Neural cell (in vitro differentiated cells): Measurements from ENCODE around the gene DNAJC15. TPM values are rescaled to one million over a fixed set of nuclear protein-coding genes. Genes with fewer than 3 reads are reported as not detected.

Experiments
- H2AFZ ChIP-seq: fragments of 200-600, 300-800 bp; sonication (generic), shearing (Covaris generic); 2 replicates; pipeline ENCODE4 v1.6.0; 2014; ENCODE audit warnings: low read depth, mild to moderate bottlenecking, antibody characterized with exemption, low read length, moderate library complexity
- H3F3A ChIP-seq: fragments of 200-600 bp; shearing (Covaris generic); 2 replicates; pipeline ENCODE4 v1.6.1; 2016; ENCODE audit warnings: mild to moderate bottlenecking, moderate library complexity, mixed read lengths, antibody characterized with exemption, low read length; ENCODE audit not compliant: insufficient read depth, poor library complexity, severe bottlenecking
- H3K27ac ChIP-seq: fragments of 200-600, 300-800 bp; sonication (generic), shearing (Covaris generic); 2 replicates; pipeline ENCODE4 v1.5.1; 2014; ENCODE audit warnings: mild to moderate bottlenecking, low read length, moderate library complexity
- H3K27me3 ChIP-seq: fragments of 300-800, 200-600 bp; sonication (generic), shearing (Covaris generic); 2 replicates; pipeline ENCODE4 v1.6.0; 2014; ENCODE audit warnings: mild to moderate bottlenecking, low read depth, low read length, moderate library complexity; ENCODE audit not compliant: insufficient read depth
- H3K36me3 ChIP-seq: fragments of 300-800, 200-600 bp; sonication (generic), shearing (Covaris generic); 2 replicates; pipeline ENCODE4 v1.5.1; 2014; ENCODE audit warnings: mild to moderate bottlenecking, antibody characterized with exemption, low read length, moderate library complexity; ENCODE audit not compliant: insufficient read depth
- H3K4me2 ChIP-seq: fragments of 300-800, 200-600 bp; sonication (generic), shearing (Covaris generic); 2 replicates; pipeline ENCODE4 v1.6.0; 2014; ENCODE audit warnings: mild to moderate bottlenecking, low read length
- H3K4me3 ChIP-seq: fragments of 300-800, 200-600 bp; sonication (generic), shearing (Covaris generic); 2 replicates; pipeline ENCODE4 v1.5.1; 2014; ENCODE audit warnings: mild to moderate bottlenecking, low read length, moderate library complexity
- H3K79me2 ChIP-seq: fragments of 200-600 bp; shearing (Covaris generic); replicated peaks from 2 replicates; pipeline ENCODE4 v1.6.0; 2014; ENCODE audit warnings: mild to moderate bottlenecking, low read length, moderate library complexity; ENCODE audit not compliant: insufficient read depth
- H3K9ac ChIP-seq: fragments of 300-800, 200-600 bp; sonication (generic), shearing (Covaris generic); 2 replicates; pipeline ENCODE4 v1.6.1; 2016; ENCODE audit warnings: mild to moderate bottlenecking, low read length, mixed read lengths
- H3K9me2 ChIP-seq: fragments of 200-600 bp; shearing (Covaris generic); 2 replicates; pipeline ENCODE4 v1.6.1; 2016; ENCODE audit warnings: mild to moderate bottlenecking, low read length, mixed read lengths; ENCODE audit not compliant: insufficient read depth
- H3K9me3 ChIP-seq: fragments of 200-600, 300-800 bp; sonication (generic), shearing (Covaris generic); 2 replicates; pipeline ENCODE4 v1.6.1; 2016; ENCODE audit warnings: mild to moderate bottlenecking, mixed run types, low read length, moderate library complexity, mixed read lengths
- H4K20me1 ChIP-seq: fragments of 200-600 bp; shearing (Covaris generic); 2 replicates; pipeline ENCODE4 v1.6.1; 2016; ENCODE audit warnings: mild to moderate bottlenecking, mixed run types; ENCODE audit not compliant: insufficient read depth
- CTCF ChIP-seq: fragments of 450-650 bp; IDR thresholded peaks from 2 replicates; pipeline ENCODE4 v1.5.1; 2014; ENCODE audit warnings: antibody characterized with exemption, mild to moderate bottlenecking, moderate library complexity; ENCODE audit not compliant: poor library complexity, severe bottlenecking
- EP300 ChIP-seq: fragments of 450-650 bp; conservative IDR thresholded peaks from 2 replicates; pipeline ENCODE4 v1.6.1; 2014; ENCODE audit warnings: antibody characterized with exemption, mild to moderate bottlenecking, moderate library complexity; ENCODE audit not compliant: poor library complexity, severe bottlenecking
- EZH2 ChIP-seq: fragments of 200-600, 300-800 bp; shearing (Covaris generic), sonication (generic); IDR thresholded peaks from 2 replicates; pipeline ENCODE4 v1.6.1; 2014; ENCODE audit warnings: antibody characterized with exemption, low read length, borderline replicate concordance, mild to moderate bottlenecking; ENCODE audit not compliant: insufficient read depth, poor library complexity, severe bottlenecking
- MXI1 ChIP-seq: fragments of 450-650 bp; conservative IDR thresholded peaks from 2 replicates; pipeline ENCODE4 v1.6.1; 2014; ENCODE audit warnings: antibody characterized with exemption, mild to moderate bottlenecking; ENCODE audit not compliant: poor library complexity, severe bottlenecking
- POLR2AphosphoS5 ChIP-seq: IDR thresholded peaks from 2 replicates; pipeline ENCODE4 v1.6.1; 2012
- RAD21 ChIP-seq: fragments of 450-650 bp; conservative IDR thresholded peaks from 2 replicates; pipeline ENCODE4 v1.6.1; 2014; ENCODE audit warnings: antibody characterized with exemption, mild to moderate bottlenecking, moderate library complexity
- REST ChIP-seq: IDR thresholded peaks from 2 replicates; pipeline ENCODE4 v1.6.1; 2012; ENCODE audit warnings: borderline replicate concordance
- SMC3 ChIP-seq: fragments of 450-650 bp; conservative IDR thresholded peaks from 2 replicates; pipeline ENCODE4 v1.6.1; 2014; ENCODE audit warnings: antibody characterized with exemption, mild to moderate bottlenecking, moderate library complexity; ENCODE audit not compliant: poor library complexity
- TAF1 ChIP-seq: IDR thresholded peaks from 2 replicates; pipeline ENCODE4 v1.6.1; 2012; ENCODE audit warnings: low read depth
- polyA plus RNA-seq: library from polyadenylated mRNA; depleted of rRNA; stranded (reverse); fragments of >200 nt; gene quantifications from 2 replicates; pipeline ENCODE4 v1.2.3, GENCODE V29; 2014

The DNAJC15 gene
- polyA plus RNA-seq, 1 donor from 2014 or later: 0.84 TPM

- Histone ChIP-seq H3K27me3 (no peaks in the 10 kb centered on the region), H3K4me2 (no peak overlapping the region), H3K4me3 (no peak overlapping the region), H3K79me2 (no peaks in the 10 kb centered on the region), H3K9me2 (no peaks in the 10 kb centered on the region), H3K27ac (no peak overlapping the region), H3K9me3 (no peaks in the 10 kb centered on the region), H3K9ac (no peak overlapping the region), H3F3A (no peaks in the 10 kb centered on the region), H2AFZ (no peak overlapping the region), H4K20me1 (no peaks in the 10 kb centered on the region), H3K36me3 (no peaks in the 10 kb centered on the region)
- TF ChIP-seq EP300 (no peak), REST (no peak), MXI1 (no peak), EZH2 (no peak), POLR2AphosphoS5 (no peak), SMC3 (no peak), RAD21 (no peak), CTCF (no peak), TAF1 (no peak)
These were observed 64.7 kb downstream of the DNAJC15 start for GRCh38 chr13:43088093-43088511.

- H4K20me1 ChIP-seq: no peaks in the 10 kb centered on the region
- H3K36me3 ChIP-seq: no peaks in the 10 kb centered on the region
- no peaks in the 10 kb centered on the region for H3K79me2 ChIP-seq
- H3K27me3 ChIP-seq: no peaks in the 10 kb centered on the region
- H3K4me2 ChIP-seq: no peak overlapping the region
- no peak overlapping the region for H3K27ac ChIP-seq
- no peaks in the 10 kb centered on the region for H3K9me3 ChIP-seq
- H3K9ac ChIP-seq: no peak overlapping the region
- TF ChIP-seq MXI1: no peak
- TF ChIP-seq CTCF: no peak
- TF ChIP-seq RAD21: no peak
- TF ChIP-seq REST: no peak
- TF ChIP-seq POLR2AphosphoS5: no peak
- TF ChIP-seq SMC3: no peak
- no peak overlapping the region for H2AFZ ChIP-seq
- H3F3A ChIP-seq: no peaks in the 10 kb centered on the region
- no peaks in the 10 kb centered on the region for H3K9me2 ChIP-seq
- no peak overlapping the region for H3K4me3 ChIP-seq
These were observed 66.6 kb downstream of the DNAJC15 start for GRCh38 chr13:43089912-43090498.
